ENCODE data around the gene SNX18. TPM values are rescaled to one million over a fixed set of nuclear protein-coding genes. Genes with fewer than 3 reads are reported as not detected.

The SNX18 gene
- polyA plus RNA-seq, 2 of the 4 experiments (the other 2 are of a cell fraction), result 7.1 to 8.1 TPM

DNA sequence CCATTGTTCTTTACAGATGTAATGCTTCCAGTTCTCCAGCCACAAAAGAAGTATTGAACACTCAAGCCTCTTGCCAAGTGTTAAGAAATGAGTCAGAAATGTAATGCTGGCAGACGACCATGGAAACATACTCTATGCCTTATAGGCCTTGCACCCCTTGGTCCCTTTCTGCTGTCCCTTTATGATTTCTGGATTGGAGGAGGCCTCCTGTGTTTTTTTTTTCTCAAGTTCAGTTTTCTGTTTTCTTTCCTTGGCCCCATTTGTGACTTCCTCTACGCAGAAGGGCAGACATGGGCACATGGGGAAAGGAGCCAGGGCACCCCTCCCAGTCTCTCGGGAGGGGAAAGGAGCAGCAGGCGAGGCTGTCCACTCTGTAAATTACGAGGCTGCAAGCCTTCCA, 53.4 kb downstream of the SNX18 start:
- H3K4me1 ChIP-seq, result no peaks in the 10 kb centered on the region
- POLR2A ChIA-PET, result no interaction called here
- H3K27ac ChIP-seq, result no peak overlapping the region
- no peak for ATAC-seq
- no peak for FAIRE-seq
- TF ChIP-seq RNF2 (IDR thresholded peaks at IDR 0.05; ENCODE audit: borderline replicate concordance, low read depth) (no peak), PBX3 (IDR thresholded peaks at IDR 0.05) (no peak), ZC3H11A (IDR thresholded peaks at IDR 0.05) (no peak), NPAS2 (CRISPR knock-in tag; IDR thresholded peaks at IDR 0.05; ENCODE audit: borderline replicate concordance) (no peak), NFE2L2 (conservative IDR thresholded peaks at IDR 0.05; ENCODE audit: low read length) (no peak), TFCP2L1 (CRISPR knock-in tag; IDR thresholded peaks at IDR 0.05) (no peak), EHMT2 (IDR thresholded peaks at IDR 0.05; ENCODE audit: low read depth) (no peak), HDAC2 (IDR thresholded peaks at IDR 0.05) (no peak), MYC (IDR thresholded peaks at IDR 0.05; ENCODE audit: borderline replicate concordance, low read length) (no peak), ZSCAN20 (CRISPR knock-in tag; IDR thresholded peaks at IDR 0.05) (no peak)
- WGBS (ENCODE audit: missing lambda C conversion rate), result 47% methylated on average over 5 of the region's 5 CpGs
- no peak overlapping the region for H3K4me3 ChIP-seq
- CTCF ChIA-PET, result no interaction called here
- H3K9me3 ChIP-seq, result no peaks in the 10 kb centered on the region
- DNase-seq (ENCODE audit: low read depth in 1 of 2, low spot score in 1 of 2), result no peak
- no peak overlapping the region for H3K4me2 ChIP-seq

DNA sequence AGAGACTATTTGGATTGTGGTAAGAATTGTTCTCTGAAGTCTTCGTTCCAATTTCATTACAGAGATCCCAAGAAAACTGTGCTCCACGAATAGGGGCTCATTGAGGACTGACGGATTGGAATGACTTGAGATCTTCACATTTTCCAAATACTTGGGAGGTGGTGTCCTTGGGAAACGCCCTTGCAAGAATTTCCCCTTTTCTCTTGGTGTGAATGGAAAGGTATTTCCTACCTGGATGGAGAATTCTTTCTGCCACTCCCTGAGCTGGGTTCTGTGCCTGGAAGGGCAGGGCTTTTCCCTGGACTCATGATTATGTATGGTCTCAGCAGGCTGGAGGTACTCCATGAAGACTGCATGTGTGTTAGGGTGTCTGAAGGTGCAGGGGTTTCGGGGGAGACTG, 53.9 kb downstream of the SNX18 start:
- Histone ChIP-seq H3K9me3 (no peaks in the 10 kb centered on the region), H3K4me3 (no peak overlapping the region), H3K27ac (no peak overlapping the region), H3K4me2 (no peak overlapping the region), H3K4me1 (no peaks in the 10 kb centered on the region)
- FAIRE-seq (no peak), ATAC-seq (no peak), DNase-seq (ENCODE audit: low read depth in 1 of 2, low spot score in 1 of 2) (no peak)
- TF ChIP-seq FOSB (CRISPR knock-in tag; IDR thresholded peaks at IDR 0.05) (no peak), ZNF302 (CRISPR knock-in tag; IDR thresholded peaks at IDR 0.05) (no peak), HEYL (CRISPR knock-in tag; IDR thresholded peaks at IDR 0.05) (no peak), ZC3H11A (IDR thresholded peaks at IDR 0.05) (no peak), RCOR1 (IDR thresholded peaks at IDR 0.05; ENCODE audit: low read depth, low read length) (no peak), JUNB (IDR thresholded peaks at IDR 0.05) (no peak), FOXS1 (CRISPR knock-in tag; IDR thresholded peaks at IDR 0.05) (no peak), HOXB13 (CRISPR knock-in tag; IDR thresholded peaks at IDR 0.05; ENCODE audit: low read depth) (no peak), POLR2AphosphoS2 (conservative IDR thresholded peaks at IDR 0.05; ENCODE audit: low read length) (no peak), KDM1A (IDR thresholded peaks at IDR 0.05; ENCODE audit: low read depth) (no peak), NR3C1 (IDR thresholded peaks at IDR 0.05) (no peak)
- TF ChIP-seq, protein P1, sequence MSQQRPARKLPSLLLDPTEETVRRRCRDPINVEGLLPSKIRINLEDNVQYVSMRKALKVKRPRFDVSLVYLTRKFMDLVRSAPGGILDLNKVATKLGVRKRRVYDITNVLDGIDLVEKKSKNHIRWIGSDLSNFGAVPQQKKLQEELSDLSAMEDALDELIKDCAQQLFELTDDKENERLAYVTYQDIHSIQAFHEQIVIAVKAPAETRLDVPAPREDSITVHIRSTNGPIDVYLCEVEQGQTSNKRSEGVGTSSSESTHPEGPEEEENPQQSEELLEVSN (IDR thresholded peaks at IDR 0.05; ENCODE audit: borderline replicate concordance, low read depth), result no peak
- WGBS (ENCODE audit: missing lambda C conversion rate), result 25% methylated on average over 4 of the region's 5 CpGs
- CTCF ChIA-PET, result no interaction called here
- POLR2A ChIA-PET, result interaction anchor here (0.6 kb wide), 1 partner anchor 291 kb away, joined by 3 read pairs; no protein-coding TSS in a partner anchor

- WGBS (ENCODE audit: missing lambda C conversion rate), result 15% methylated on average over 4 of the region's 4 CpGs
- CTCF ChIA-PET, result no interaction called here
- DNase-seq (ENCODE audit: low read depth in 1 of 2, low spot score in 1 of 2) (no peak), ATAC-seq (no peak), FAIRE-seq (no peak)
- Histone ChIP-seq H3K4me1 (no peaks in the 10 kb centered on the region), H3K27ac (no peak overlapping the region), H3K4me3 (no peak overlapping the region), H3K4me2 (no peak overlapping the region), H3K9me3 (no peaks in the 10 kb centered on the region)
- TF ChIP-seq ATOH8 (CRISPR knock-in tag; IDR thresholded peaks at IDR 0.05; ENCODE audit: low read depth) (no peak), POLR2A (IDR thresholded peaks at IDR 0.05; ENCODE audit: low read length) (no peak)
- TF ChIP-seq, protein P2, sequence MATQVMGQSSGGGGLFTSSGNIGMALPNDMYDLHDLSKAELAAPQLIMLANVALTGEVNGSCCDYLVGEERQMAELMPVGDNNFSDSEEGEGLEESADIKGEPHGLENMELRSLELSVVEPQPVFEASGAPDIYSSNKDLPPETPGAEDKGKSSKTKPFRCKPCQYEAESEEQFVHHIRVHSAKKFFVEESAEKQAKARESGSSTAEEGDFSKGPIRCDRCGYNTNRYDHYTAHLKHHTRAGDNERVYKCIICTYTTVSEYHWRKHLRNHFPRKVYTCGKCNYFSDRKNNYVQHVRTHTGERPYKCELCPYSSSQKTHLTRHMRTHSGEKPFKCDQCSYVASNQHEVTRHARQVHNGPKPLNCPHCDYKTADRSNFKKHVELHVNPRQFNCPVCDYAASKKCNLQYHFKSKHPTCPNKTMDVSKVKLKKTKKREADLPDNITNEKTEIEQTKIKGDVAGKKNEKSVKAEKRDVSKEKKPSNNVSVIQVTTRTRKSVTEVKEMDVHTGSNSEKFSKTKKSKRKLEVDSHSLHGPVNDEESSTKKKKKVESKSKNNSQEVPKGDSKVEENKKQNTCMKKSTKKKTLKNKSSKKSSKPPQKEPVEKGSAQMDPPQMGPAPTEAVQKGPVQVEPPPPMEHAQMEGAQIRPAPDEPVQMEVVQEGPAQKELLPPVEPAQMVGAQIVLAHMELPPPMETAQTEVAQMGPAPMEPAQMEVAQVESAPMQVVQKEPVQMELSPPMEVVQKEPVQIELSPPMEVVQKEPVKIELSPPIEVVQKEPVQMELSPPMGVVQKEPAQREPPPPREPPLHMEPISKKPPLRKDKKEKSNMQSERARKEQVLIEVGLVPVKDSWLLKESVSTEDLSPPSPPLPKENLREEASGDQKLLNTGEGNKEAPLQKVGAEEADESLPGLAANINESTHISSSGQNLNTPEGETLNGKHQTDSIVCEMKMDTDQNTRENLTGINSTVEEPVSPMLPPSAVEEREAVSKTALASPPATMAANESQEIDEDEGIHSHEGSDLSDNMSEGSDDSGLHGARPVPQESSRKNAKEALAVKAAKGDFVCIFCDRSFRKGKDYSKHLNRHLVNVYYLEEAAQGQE (IDR thresholded peaks at IDR 0.05), result no peak
- POLR2A ChIA-PET, result no interaction called here
Observed at GRCh38 chr5:54573812-54574489, 56.4 kb downstream of the SNX18 start.

Measured in A549 (cell line).